GM19193 (cell line): ENCODE measurements around the gene NUTM1.

Experiments
- POLR2A ChIP-seq: IDR thresholded peaks from 4 replicates; pipeline ENCODE4 v1.6.1; 2011; ENCODE audit not compliant: insufficient read depth, insufficient read length; ENCODE audit errors: extremely low read depth

The NUTM1 gene

GRCh38 chr15:34342737-34343575 lies at the start of gene NUTM1, which contains the start of gene NOP10:
NUTM1 (plus strand) TSS chr15:34343315; CDS start chr15:34343697, 382 bp downstream.
NOP10 (minus strand) TSS chr15:34343136; CDS start chr15:34343073, 63 bp downstream.
- TF ChIP-seq POLR2A, result peak; percentile 90

- TF ChIP-seq POLR2A, result no peak
Measured at GRCh38 chr15:34297059-34297458, 46.1 kb upstream of the NUTM1 start.

- no peak for TF ChIP-seq POLR2A
Measured at GRCh38 chr15:34301058-34301457, 42.1 kb upstream of the NUTM1 start.

GRCh38 chr15:34304613-34305012 lies 38.5 kb upstream of the NUTM1 start:
- no peak for TF ChIP-seq POLR2A

- TF ChIP-seq POLR2A, result no peak
Measured at GRCh38 chr15:34311563-34311962, 31.6 kb upstream of the NUTM1 start.

- no peak for TF ChIP-seq POLR2A
Measured at GRCh38 chr15:34314491-34315490, 28.3 kb upstream of the NUTM1 start.

- TF ChIP-seq POLR2A, result no peak
Measured at GRCh38 chr15:34318277-34319079, 24.6 kb upstream of the NUTM1 start.

- TF ChIP-seq POLR2A, result no peak
Measured at GRCh38 chr15:34323217-34323616, 19.9 kb upstream of the NUTM1 start.

- no peak for TF ChIP-seq POLR2A
Measured at GRCh38 chr15:34324933-34325332, 18.2 kb upstream of the NUTM1 start.

- no peak for TF ChIP-seq POLR2A
Measured at GRCh38 chr15:34325368-34325767, 17.7 kb upstream of the NUTM1 start.

- no peak for TF ChIP-seq POLR2A
Measured at GRCh38 chr15:34327906-34328305, 15.2 kb upstream of the NUTM1 start.

GRCh38 chr15:34329006-34329405 lies 14.1 kb upstream of the NUTM1 start:
- no peak for TF ChIP-seq POLR2A

GRCh38 chr15:34330279-34330678 lies 12.8 kb upstream of the NUTM1 start:
- TF ChIP-seq POLR2A, result no peak

GRCh38 chr15:34331809-34332208 lies 11.3 kb upstream of the NUTM1 start:
- no peak for TF ChIP-seq POLR2A
